GM18951 (cell line): ENCODE results near the gene GLT1D1.

ENCODE experiments used
- POLR2A ChIP-seq: IDR thresholded peaks from 4 replicates; pipeline ENCODE4 v1.6.1; 2011; ENCODE audit warnings: mild to moderate bottlenecking; ENCODE audit not compliant: insufficient read length, insufficient read depth; ENCODE audit errors: extremely low read depth
- in situ Hi-C: fragments of 300-500 bp; cut with MboI; formaldehyde crosslinking; loops from one replicate; pipeline ENCODE4 v1.12.0; 2022; ENCODE audit warnings: low sequenced_read_pairs, mixed read lengths, inconsistent platforms; ENCODE audit not compliant: unreplicated experiment

Gene GLT1D1

GRCh38 chr12:128815779-128816642 is 37.3 kb upstream of the GLT1D1 start:
- no peak for TF ChIP-seq POLR2A
- in situ Hi-C loops: no loop called here

GRCh38 chr12:128816643-128816920 is 36.7 kb upstream of the GLT1D1 start:
- no peak for TF ChIP-seq POLR2A
- in situ Hi-C loops: no loop called here

- TF ChIP-seq POLR2A: no peak
- in situ Hi-C loops: no loop called here
Observed at GRCh38 chr12:128817111-128818015, 35.9 kb upstream of the GLT1D1 start.

- TF ChIP-seq POLR2A: no peak
- in situ Hi-C loops: no loop called here
Observed at GRCh38 chr12:128818065-128819022, 34.9 kb upstream of the GLT1D1 start.

GRCh38 chr12:128819293-128820144 is 33.8 kb upstream of the GLT1D1 start:
- no peak for TF ChIP-seq POLR2A
- in situ Hi-C loops: no loop called here

GRCh38 chr12:128820253-128820652 is 33.0 kb upstream of the GLT1D1 start:
- TF ChIP-seq POLR2A: no peak
- in situ Hi-C loops: no loop called here

- in situ Hi-C loops: no loop called here
- peak; percentile 58 for TF ChIP-seq POLR2A
Observed at GRCh38 chr12:128820723-128821432, 32.4 kb upstream of the GLT1D1 start.

GRCh38 chr12:128823216-128823915 is 29.9 kb upstream of the GLT1D1 start:
- TF ChIP-seq POLR2A: no peak
- in situ Hi-C loops: no loop called here

GRCh38 chr12:128823916-128824839 is 29.1 kb upstream of the GLT1D1 start, which contains the start of gene SLC15A4:
TSS of gene SLC15A4 (minus strand) at chr12:128823958. CDS start at chr12:128823943, 15 bp downstream.
- in situ Hi-C loops: no loop called here
- peak; percentile 98 for TF ChIP-seq POLR2A

GRCh38 chr12:128825835-128826234 is 27.4 kb upstream of the GLT1D1 start:
- in situ Hi-C loops: no loop called here
- TF ChIP-seq POLR2A: no peak
